Measurements from ENCODE around the gene LMBR1. TPM values are rescaled to one million over a fixed set of nuclear protein-coding genes. Genes with fewer than 3 reads are reported as not detected.

LMBR1 gene
- total and polyA plus RNA-seq, 2 donors (not counting 3 experiments of a cell fraction or from before 2014, with no cell fraction given): 14.0 to 72.9 TPM

DNA sequence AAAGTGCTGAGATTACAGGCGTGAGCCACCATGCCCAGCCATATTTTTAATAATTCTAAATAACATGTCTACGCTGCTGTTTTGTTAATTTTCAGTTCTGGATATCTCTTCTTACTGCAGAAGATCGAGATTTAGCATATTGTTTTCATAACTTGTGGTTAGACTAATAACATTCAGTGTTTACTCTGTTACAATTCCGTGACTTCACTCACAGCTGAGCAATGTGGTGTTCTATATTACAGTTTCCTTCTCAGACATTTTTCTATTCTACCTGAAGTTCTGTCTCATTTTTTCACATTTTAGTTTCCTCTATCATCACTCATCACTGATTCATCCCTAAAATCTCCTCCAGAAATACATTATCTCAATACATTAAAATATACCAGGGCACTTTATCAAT is 241.5 kb downstream of the LMBR1 start:
- Histone ChIP-seq H3K79me2 (ENCODE audit: control insufficient read depth, insufficient read depth, low read length) (no peaks in the 10 kb centered on the region), H3K4me1 (ENCODE audit: control insufficient read depth, extremely low read depth, insufficient read depth, low read length) (no peaks in the 10 kb centered on the region), H3K9me1 (replicated peaks; ENCODE audit: control insufficient read depth, extremely low read depth, insufficient read depth, low read length) (no peaks in the 10 kb centered on the region), H3K9me3 (replicated peaks; ENCODE audit: control insufficient read depth, insufficient read depth, low read length) (no peaks in the 10 kb centered on the region), H3K36me3 (ENCODE audit: control insufficient read depth in 2 of 2, extremely low read depth in 1 of 2, insufficient read depth in 2 of 2, low read length in 2 of 2) (no peaks in the 10 kb centered on the region), H2AFZ (ENCODE audit: low read depth, low read length) (no peak overlapping the region), H3K4me3 (replicated peaks in 1 of 3; ENCODE audit: insufficient read depth in 1 of 3, low read depth in 1 of 3, low read length in 3 of 3) (no peak overlapping the region), H4K20me1 (replicated peaks; ENCODE audit: control insufficient read depth, extremely low read depth, insufficient read depth, low read length) (no peaks in the 10 kb centered on the region), H3K9ac (replicated peaks; ENCODE audit: extremely low read depth, insufficient read depth, low read length) (no peak overlapping the region), H3K27me3 (ENCODE audit: control insufficient read depth in 2 of 2, insufficient read depth in 2 of 2, low read length in 2 of 2) (peaks cover 0 to 6% of the 10 kb centered on the region in 2 experiments), H3K4me2 (ENCODE audit: insufficient read depth, low read length) (no peak overlapping the region), H3K27ac (ENCODE audit: insufficient read depth, low read depth, low read length) (no peak overlapping the region)
- FAIRE-seq (no peak), DNase-seq (ENCODE audit: low read depth, low spot score) (no peak)
- intact Hi-C loops (cut with micrococcal nuclease) (loop anchor here (2.0 kb wide), 2 partner anchors 113 to 165 kb away; no protein-coding TSS in a partner anchor), dilution Hi-C loops (cut with MboI; ENCODE audit: extremely low pct_ligation_motif_present, low sequenced_read_pairs) (no loop called here)
- no TSS peak for BruUV-seq (replicated peaks)
- POLR2A ChIA-PET: no interaction called here
- CTCF ChIA-PET: no interaction called here
- no peak for TF ChIP-seq MAX (IDR thresholded peaks at IDR 0.05; ENCODE audit: insufficient read depth, insufficient read length)
- TF ChIP-seq POLR2A (IDR thresholded peaks at IDR 0.05; ENCODE audit: low read depth, low read length): no peak
- TF ChIP-seq EZH2 (IDR thresholded peaks at IDR 0.05; ENCODE audit: borderline replicate concordance, low read depth, low read length, severe bottlenecking): no peak
- TF ChIP-seq FOS (IDR thresholded peaks at IDR 0.05; ENCODE audit: borderline replicate concordance, insufficient read depth, low read length): no peak
- TF ChIP-seq POLR2AphosphoS5 (IDR thresholded peaks at IDR 0.05; ENCODE audit: insufficient read depth, low read depth, low read length): no peak
- TF ChIP-seq, protein P1, sequence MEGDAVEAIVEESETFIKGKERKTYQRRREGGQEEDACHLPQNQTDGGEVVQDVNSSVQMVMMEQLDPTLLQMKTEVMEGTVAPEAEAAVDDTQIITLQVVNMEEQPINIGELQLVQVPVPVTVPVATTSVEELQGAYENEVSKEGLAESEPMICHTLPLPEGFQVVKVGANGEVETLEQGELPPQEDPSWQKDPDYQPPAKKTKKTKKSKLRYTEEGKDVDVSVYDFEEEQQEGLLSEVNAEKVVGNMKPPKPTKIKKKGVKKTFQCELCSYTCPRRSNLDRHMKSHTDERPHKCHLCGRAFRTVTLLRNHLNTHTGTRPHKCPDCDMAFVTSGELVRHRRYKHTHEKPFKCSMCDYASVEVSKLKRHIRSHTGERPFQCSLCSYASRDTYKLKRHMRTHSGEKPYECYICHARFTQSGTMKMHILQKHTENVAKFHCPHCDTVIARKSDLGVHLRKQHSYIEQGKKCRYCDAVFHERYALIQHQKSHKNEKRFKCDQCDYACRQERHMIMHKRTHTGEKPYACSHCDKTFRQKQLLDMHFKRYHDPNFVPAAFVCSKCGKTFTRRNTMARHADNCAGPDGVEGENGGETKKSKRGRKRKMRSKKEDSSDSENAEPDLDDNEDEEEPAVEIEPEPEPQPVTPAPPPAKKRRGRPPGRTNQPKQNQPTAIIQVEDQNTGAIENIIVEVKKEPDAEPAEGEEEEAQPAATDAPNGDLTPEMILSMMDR (IDR thresholded peaks at IDR 0.05; ENCODE audit: extremely low read depth in 1 of 2, insufficient read depth in 1 of 2, low read depth in 1 of 2, low read length in 2 of 2): no peak
- no peak for TF ChIP-seq JUN (IDR thresholded peaks at IDR 0.05; ENCODE audit: borderline replicate concordance, insufficient read depth, insufficient read length, low read depth)
- TF ChIP-seq MYC (IDR thresholded peaks at IDR 0.05; ENCODE audit: low read depth, low read length): no peak
- no peak for TF ChIP-seq GATA2 (IDR thresholded peaks at IDR 0.05; ENCODE audit: insufficient read depth, insufficient read length, low read depth, low read length)

Measured in endothelial cell of umbilical vein (primary cell).